Central memory CD4-positive, alpha-beta T cell (primary cell): ENCODE measurements around the gene GSTM2.

Source experiments
- DNase-seq: peaks from one replicate; pipeline ENCODE4 v3.0.0; 2022

Gene GSTM2

DNA sequence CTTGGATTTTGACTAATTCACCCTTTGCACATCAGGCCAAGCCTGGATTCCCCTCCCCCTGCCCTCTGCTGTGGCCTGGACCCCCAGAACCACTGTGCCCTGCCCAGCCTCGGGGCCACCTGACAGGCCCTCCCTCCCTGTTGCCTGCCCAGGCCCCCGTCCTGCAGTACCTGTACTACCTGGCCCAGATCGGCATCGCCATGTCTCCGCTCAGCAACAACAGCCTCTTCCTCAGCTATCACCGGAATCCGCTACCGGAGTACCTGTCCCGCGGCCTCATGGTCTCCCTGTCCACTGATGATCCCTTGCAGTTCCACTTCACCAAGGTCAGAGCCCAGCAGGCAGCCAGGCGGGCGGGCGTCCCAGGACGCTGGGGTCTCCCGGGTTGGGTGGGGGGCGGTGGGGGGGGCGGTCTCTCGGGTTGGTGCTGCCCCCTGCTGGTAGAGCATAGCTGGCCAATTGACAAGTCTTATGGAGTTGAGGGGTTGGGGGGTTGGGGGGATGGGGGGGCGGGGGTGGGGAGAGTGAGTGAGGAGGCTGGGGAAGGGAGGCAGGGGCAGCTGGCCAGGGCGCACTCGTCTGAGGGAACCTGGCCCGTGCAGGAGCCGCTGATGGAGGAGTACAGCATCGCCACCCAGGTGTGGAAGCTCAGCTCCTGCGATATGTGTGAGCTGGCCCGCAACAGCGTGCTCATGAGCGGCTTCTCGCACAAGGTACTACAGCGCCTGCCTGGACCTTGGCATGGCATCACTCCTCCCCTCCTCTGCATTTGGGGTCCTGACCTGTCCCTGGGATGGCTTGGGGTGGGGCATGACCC is 37.6 kb upstream of the GSTM2 start:
- DNase-seq: no peak

DNA sequence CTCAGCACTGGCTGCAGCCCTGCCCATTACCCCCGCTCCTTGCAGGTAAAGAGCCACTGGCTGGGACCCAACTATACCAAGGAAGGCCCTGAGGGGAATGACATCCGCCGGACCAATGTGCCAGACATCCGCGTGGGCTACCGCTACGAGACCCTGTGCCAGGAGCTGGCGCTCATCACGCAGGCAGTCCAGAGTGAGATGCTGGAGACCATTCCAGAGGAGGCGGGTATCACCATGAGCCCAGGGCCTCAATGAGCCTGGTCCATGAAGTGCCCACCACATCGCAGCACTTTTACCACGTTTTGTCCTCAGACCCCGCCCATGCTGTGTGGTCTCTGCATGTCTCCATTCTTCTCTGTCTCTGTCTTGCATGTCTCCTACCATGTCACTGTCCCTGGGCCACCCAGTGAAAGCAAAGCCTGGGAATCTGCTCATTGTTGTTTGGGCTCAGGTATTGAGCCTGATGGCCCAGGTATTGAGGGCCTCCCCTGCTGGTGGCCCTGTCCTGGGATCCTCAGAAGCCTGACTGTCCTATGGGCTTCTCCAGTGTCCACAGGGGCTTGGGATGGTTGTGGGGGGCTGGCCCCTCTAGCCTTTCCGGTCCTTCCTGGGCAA is 36.9 kb upstream of the GSTM2 start:
- no peak for DNase-seq

DNA sequence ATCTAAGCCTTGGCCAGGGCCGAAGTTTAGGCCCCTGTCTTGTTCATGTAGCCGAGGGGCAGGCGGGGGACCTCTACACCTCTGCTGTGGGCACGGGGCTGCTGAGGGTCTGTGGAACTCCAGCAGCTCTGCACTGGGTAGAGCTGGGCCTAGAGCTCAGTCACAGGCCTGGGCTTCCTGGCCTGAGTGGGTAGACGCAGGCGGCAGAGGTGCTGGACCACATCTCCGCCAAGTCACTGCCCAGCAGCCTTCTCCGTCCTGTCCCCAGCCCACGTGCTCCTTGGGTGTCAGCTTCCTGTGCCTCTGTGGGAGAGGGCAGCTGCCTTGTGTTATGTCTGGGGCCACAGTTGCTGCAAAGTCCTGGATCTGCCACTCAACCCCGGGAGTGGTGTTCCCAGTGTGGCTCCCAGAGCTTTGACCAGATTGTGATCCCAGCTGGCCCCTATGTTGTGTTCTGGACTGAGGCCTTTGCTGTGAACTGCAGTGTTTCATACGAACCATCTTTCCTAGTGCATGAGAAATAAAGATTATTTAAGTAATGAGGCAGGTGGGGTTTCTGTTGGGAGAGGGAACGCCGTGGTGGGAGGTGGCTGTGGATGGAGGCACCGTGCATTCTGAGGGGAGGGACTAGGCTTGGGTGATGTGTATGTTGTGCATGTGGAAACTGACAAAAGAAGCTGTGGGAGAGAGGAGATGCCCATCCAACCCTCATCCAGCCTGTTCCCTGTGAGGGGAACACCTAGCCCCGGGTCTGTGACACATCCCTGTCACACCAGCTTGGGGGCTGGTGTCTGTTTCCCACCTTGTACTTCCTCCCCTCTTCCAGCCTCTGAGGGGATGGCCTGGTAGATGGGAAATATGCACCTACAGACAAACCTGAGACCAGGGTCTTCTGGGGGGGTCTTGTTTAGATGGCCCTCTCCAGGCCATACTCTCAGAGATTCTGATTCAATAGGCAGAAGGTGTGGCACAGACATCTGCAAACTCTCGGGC is 36.0 kb upstream of the GSTM2 start:
- DNase-seq: no peak

DNA sequence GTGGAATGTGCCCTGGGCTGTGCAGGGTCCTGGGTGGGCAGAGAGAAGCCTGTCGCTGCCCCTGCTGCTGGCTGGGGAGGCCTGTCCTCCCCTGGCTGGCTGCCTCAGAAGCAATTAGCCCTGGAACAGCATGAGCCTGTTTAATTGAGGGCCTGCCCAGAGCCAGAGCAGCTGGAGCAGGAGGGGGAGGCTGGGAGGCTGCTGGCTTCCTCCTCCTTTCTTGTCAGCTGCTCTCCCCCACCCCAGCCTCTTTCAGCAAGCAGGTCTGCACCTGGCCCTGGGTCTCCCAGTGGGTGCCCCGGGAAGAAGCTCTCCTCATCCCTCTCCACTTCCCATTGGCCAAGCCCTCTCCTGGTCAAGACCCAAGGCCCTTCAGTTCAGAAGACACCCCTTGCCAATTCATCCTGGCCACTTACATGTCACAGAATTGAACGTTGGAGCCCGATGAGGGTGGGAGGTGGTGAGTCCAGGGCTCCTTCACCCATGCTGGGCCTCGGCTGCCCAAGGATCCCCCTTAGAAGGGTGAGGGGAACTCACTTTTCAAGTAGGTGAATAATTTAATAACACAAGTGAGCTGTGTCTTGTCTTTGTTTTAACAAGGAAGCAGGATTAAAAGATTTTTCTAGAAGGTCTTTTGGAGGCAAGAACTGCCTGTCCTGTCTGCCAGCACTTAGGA is 35.0 kb upstream of the GSTM2 start:
- no peak for DNase-seq

DNA sequence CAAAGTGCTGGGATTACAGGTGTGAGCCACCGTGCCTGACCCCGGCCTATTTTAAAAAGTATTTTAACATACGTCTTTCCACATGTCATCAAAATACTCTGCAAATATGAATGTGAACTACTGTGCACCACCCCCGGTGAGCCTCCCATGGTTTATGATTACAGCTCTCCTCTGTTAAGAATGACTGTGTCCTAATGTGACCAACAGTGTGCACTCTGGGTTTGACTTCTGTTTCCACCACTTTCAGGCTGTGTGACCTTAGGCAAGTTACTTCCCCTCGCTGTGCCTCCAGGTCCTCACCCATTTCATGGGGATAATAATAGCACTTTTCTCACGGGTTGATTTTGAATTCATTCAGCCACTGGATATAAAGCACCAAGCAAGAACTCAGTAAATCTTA is 33.6 kb upstream of the GSTM2 start:
- DNase-seq: no peak

DNA sequence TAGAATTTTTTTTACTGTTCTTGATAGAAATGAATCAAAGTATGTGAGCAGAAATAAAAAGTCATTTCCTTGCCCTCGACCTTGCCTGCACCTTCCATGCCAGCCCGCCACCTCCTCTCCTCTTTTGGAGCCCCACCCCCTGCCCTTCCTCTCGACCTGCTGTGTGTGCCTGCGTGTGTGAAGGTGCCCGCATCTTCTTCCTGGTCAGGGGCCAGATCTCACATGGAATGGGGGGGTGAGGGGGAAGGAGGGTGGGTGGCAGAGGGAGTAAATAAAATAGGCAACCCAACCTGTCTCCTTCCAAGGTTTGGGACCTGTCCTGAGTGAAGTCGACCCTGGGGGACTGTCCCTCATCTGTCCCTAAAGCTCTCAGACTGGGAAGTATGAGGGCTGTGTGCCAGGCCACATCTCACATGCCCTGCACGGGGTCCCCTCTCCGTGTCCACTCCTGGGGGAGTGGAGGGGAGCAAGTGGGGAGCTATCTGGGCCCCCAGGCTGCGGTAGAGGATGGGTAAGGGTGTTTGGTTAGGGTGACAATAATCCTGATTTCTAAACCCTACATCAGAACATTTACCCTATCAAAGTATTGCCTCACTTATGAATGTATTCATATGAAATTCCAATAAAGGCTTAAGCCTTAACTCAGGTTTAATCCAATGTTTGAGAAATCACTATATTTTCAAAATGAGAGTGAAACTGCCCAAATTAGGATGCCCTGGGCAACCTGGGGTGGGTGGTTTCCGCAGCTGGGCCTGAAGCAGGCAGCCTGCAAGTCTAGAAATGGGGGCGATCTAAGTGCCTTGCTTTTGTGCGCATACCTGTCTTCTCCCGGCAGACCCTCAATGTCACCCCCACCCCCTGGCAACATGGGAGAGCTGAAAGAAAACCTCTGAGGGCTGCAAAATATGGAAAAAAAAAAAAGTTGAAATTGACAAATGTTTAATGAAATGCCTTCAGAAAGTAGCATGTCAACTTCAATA is 32.8 kb upstream of the GSTM2 start:
- DNase-seq: no peak

DNA sequence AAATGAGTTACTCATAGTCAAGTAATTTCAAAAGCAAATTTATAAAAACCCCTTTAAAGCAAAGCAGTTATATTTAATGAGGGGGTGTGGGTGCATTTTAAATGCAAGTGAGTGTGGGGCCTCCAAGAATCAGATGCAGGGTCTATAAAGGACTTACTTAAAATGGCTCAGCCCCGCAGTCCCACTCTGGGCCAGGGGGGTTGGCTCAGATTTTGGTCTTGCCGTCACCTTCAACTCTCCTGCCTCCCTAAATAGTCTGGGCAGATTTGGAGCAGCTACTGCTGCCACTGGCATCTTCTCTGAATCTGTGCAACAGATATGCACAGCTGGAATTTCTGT is 32.0 kb upstream of the GSTM2 start:
- no peak for DNase-seq

DNA sequence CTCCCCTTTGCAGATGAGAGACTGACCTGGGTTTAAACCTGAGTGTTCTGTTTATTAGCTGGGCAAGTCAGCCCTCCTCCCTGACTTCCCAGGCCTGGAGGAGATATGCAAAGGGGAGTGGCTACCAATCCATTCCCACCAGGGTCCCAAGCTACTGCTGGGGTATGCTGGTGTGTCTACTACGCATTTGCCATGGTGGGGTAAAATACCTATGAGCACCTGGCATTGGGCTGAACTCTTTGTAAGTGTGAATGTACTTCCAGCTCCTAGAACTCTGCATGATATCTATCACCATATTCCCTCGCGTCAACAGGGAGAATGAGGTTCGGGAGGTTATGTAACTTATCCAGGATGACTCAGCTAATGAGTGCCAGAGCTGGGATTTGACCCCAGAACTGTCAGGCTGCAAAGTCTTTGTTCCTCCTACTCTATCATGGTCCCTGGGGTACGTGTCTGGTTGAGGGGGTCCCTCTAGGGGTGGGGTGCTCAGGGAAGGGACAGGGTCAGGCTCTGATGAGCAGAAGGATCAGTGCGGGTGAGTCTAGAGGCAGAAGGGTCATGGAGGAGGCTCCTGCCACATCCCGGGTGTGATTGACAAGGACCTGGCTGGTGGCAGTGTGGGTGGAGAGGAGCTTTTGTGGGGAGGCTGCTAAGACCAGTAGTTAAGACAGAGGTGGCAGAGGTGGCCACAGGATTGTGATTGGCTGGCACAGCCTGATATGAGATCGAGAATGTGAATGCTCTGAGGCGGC is 31.5 kb upstream of the GSTM2 start:
- DNase-seq: no peak

DNA sequence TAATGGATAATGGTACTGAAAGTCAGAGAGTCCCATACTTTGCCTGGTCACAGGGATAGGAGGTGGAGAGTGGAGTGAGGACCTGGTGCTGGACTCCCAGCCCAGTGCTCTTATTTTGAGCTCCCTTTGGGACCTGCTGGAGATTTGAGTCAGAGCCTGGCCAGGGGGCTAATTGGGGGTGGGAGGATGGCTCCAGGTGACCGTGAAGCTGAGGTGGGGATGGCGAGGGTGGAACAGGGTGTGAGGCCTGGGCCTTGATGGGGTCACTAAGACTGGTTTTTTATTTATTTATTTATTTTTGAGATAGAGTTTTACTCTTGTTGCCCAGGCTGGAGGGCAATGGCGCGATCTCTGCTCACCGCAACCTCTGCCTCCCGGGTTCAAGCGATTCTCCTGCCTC is 30.4 kb upstream of the GSTM2 start:
- DNase-seq: no peak

DNA sequence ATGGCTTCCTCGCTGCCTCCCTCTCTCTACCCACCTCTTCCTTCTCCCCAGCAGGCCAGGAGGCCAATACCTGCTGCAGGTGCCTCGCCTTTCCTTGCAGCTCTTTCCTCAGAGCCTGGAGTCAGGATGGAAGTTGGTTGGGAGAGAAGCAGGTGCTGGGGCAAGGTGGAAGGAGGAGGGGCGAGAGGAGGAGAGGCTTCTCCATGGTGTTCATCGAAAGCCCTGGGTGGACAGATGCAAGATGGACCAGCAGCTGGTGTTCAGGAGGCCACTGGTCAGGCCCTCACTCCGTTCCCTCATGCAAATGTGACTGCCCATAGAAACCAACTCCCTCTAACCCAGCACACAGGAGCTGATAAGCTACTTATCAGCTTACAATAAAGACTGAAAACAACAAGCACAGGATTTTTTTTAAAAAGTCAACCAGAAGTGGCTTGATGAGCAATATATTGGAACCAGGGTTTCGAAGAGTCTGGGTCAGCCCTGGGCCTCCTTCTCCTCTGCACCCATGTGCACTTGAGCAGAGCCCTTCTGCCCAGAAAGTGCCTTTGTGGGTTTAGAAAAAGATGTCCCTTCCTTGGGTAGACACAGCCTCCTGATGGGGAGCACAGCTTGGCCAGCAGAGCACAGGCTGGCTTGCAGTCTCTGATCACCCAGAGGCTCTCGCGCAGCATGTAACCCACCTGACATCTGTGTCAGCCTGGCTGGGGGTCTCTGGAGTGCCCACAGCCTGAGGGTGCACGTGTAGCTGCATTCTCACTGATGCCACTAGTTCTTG is 28.6 kb upstream of the GSTM2 start:
- DNase-seq: no peak

DNA sequence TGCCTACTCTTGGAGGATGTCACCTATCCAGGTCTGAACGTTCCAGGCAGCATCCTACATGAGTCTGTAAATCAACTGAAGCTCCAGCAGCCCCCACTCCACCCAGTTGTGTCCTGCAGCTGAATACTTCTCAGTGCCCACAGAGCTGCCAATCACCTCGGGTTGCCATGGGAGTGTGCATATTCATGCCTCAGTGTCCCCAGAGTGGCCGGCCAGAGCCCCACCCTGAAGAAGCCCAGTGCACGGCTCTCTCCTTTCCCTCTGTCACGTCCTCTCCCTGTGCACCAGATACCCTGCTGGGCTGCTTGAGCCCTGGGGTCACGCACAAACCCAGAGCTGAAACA is 28.0 kb upstream of the GSTM2 start:
- DNase-seq: no peak

DNA sequence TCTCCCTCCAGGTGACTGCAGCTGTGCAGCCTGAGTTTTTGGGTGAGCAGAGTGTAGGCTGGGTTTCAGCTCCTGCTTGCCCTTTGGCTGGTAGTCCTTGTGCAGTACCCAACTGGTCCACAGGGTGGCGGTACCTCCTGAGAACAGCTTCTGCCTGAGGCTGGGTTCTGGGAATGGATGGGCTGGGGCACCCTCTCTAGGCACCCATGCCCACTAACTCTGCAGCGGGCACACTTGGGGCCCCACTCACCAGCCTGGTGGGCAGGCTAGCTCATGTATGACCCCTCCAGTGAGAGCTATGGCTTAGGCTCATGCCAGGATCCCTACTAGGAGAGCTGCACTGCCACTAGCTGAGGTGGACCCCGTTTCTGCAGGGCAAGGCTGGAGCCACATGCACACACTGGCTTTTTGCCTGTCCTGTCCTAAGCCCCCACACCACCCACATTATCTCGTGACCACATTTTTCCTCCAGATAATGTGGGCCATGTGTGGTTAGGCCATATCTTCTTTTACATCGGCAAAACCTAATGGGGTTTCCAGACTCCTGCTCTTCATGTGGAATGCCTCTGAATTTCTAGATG is 27.5 kb upstream of the GSTM2 start:
- peak; percentile 76 for DNase-seq

DNA sequence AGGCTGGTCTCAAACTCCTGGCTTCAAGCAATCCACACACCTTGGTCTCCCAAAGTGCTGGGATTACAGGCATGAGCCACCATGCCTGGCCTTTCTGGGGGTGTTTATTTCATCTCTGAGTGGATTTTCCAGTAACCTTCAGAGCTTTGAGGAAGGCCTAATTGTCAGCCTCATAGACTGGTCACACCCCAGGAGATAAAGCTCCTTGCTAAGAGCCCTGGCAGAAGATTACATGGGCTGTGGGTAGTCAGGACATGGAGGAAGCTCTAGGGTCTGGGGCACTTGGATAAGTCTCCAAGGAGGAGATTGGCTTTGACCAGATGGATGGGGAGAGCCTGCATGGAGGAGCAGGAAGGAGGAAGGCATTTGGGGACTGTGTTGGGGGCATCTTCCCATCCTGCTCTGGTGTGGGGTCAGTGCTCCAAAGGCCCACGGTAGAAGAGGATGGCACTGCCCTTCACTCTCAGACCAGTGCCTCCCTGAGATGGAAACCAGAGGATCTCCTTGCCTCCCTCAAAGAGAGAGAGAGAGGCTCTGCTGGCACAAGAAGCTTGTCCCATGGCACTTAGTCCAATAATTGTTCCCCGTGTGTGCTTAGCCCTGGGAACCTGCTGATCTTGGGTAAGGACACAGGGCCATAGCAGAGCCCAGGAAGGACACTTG is 26.6 kb upstream of the GSTM2 start:
- DNase-seq: no peak

DNA sequence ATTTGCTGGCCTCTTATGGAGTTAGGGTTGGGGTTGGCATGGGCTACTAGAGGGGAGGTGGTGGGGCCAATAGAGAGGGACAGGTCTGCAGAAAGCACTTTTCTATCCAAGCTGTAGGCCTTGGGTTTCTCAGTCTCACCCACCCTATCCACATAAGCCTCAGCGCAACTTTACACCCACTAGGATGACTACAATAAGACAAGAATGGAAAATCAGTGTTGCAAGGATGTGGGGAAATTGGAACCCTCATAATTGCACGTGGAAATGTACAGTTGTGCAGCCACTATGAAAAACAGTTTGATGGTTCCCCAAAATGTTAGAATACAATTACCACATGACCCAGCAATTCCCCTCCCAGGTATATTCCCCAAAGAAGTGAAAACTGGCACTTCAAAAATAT is 26.0 kb upstream of the GSTM2 start:
- no peak for DNase-seq

DNA sequence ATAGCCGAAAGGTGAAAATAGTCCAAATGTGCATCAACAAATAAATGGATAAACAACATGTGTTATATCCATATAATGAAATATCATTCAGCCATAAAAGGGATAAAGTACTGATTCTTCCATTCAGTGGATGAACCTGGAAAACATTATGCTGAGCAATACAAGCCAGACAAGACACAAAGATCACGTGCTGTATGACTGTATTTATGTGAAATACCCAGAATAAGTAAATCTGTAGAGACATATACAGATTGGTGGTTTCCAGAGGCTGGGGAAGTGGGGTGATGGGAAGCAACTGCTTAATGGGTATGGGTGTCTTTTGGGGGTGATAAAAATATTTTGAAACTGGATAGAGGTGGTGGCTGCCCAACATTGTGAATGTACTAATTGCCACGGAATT is 25.2 kb upstream of the GSTM2 start:
- no peak for DNase-seq

DNA sequence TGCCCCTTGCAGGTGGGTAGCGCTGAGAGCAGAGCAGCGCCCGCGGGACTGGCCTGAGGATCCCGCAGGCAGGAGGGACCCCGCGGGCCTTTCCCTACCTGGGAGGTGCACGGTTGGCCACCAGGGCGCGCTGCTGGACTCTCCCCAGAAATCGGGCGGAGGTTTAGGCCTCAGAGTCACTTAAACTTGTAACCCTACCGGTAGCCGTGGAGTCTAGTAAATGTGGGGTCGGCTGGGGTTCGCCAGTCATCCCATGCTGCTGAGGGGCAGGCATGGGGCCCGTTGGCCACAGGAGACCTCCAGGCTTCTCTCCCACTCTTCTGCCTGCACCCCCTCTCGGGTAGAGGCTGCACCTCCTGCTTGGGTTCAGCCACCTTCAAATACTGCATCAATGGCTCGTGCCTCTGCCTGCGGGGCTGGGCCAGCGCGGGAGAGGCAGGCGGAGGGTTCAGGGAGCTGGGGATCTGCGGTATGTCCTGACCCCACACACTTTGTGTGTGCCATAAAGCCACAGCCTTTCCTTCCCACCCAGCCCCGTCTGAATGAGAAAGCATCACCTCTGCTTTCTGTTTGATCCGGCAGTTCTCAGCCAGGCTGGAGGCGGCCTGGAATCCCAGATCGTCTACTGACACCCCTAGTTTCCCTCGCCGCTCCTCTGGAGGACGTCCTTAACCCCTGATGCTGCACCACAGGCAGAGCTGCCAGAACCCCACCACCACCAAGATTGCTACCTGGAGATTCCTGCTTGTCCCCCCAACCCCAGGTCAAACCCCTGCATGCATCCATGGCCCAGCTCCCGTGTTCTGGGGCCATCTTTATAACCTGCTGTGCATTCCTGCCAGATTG is 24.2 kb upstream of the GSTM2 start:
- DNase-seq: peak; percentile 72

DNA sequence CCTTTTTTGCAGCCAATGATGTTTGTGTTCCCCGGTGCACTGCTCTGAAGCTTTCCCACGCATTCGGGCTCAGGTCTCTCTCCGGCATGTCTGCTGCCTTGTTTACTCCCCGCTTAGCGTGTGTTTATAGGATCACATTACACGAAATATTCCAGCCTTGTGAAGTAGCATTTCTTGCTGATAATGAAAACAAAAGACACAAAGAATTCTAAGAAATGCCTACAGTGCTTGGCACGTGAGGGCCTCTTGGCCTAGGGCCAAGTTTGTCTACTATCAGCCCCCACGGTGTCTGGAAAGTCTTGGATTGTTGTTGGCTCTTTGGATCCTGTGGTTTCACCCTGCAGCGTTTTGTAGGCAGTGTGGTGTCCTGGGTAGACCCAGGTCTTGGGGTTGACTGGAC is 23.2 kb upstream of the GSTM2 start:
- DNase-seq: no peak

DNA sequence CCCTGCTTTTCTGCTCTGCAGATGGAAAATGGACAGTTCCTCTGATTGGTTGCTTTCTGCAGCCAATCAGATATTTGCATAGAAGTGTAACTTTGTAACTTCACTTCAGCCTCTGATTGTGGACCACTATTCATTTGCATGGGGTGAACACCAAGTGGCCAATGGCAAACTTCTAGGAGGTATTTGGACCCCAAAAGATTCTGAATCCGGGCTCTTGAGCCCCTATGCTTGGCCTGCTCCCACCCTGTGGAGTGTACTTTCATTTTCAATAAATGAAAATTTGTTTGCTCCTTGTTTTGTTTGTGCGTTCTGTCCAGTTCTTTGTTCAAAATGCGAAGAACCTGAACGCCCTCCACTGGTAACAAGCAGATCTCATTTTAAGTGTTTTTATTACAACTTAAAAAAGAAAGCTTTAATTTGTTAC is 18.4 kb upstream of the GSTM2 start:
- no peak for DNase-seq
